Measurements from ENCODE around the gene TJP2.

TJP2 gene

GRCh38 chr9:69173891-69174615 is at the start of gene TJP2:
Gene TJP2, plus strand, starts transcription at chr9:69174277. Its CDS starts 96 bp downstream, at chr9:69174373.
- no peak for DNase-seq

- no peak for DNase-seq
These were observed 43.3 kb upstream of the TJP2 start for GRCh38 chr9:69130456-69131441.

DNA sequence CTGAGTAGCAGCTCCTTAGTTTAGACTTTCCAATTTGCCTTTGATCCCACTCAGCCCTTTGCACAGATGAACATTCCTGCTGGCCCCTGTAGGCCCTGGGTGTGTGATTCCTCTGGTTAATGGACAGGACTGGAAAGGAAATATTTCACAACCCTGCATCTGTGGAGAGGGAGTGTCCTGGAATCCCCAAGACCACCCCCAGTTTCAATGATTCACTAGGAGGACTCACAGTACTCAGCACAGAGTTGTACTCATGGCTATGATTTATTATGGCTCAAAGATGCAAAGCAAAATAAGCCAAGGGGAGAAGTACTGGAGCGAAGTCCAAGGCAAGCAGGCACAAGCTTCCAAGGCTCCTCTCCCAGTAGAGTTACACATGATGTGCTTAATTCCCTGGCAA is 42.4 kb upstream of the TJP2 start:
- DNase-seq, result no peak

DNA sequence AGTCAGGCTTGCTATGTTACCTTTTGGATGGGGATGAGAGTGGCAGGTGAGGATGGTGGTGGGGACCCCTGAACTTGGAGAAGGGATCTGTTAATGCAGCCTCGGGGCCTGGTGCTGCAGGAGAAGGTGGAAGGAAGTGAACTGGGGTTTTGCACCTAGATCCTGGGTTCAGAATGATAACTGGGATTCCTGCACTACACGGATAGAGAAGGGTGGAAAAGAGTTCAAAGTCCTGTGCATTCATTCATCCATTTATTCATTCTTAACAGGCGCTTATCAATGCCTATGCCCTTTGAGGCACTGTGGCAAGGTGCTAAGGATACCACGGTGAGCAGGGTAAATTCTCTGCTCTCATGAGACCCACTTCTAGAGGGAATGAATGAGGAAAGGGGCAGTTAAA is 41.7 kb upstream of the TJP2 start:
- no peak for DNase-seq

GRCh38 chr9:69134412-69134811 is 39.7 kb upstream of the TJP2 start:
- DNase-seq, result peak; percentile 80

DNA sequence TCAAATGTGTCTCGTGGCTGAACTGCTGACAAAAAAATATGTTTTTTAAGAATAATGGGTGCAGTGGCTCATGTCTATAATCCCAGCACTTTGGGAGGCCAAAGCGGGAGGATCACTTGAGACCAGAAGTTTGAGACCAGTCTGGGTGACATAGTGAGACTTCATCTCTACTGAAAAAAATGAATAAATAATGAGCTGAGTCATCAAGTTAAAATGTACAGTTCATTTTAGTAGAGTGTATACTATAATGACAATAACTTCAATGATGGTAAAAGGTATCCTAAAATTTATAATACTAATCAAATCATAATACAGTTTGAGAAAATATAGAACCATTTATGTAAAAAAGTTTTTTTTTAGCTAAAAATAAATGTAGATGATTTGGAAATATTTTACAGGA is 37.9 kb upstream of the TJP2 start:
- no peak for DNase-seq

GRCh38 chr9:69136779-69137178 is 37.3 kb upstream of the TJP2 start:
- DNase-seq, result no peak

- DNase-seq, result no peak
These were observed 36.8 kb upstream of the TJP2 start for GRCh38 chr9:69137311-69137710.

DNA sequence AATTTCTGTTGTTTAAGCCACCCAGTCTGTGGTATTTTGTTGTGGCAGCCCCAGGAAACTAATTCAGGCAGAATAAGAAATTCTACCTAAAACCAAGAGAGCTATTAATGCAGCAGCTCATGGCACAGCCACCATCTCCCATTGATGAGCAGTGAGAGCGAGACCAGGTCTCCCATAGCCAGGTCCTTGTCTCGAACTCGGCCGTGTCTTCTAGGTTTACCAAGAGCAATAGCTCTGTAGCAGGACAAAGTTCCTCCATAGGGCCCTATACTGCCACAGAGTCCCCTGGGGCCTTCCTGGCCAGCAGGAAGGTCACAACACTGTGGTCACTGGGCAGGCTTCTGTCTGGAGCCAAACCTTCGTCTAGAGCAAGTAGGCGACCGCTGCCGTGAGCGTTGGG is 34.5 kb upstream of the TJP2 start:
- no peak for DNase-seq

GRCh38 chr9:69140123-69140735 is 33.8 kb upstream of the TJP2 start:
- DNase-seq, result no peak

- DNase-seq, result no peak
These were observed 32.2 kb upstream of the TJP2 start for GRCh38 chr9:69141851-69142250.

- DNase-seq, result no peak
These were observed 30.8 kb upstream of the TJP2 start for GRCh38 chr9:69143291-69143690.

DNA sequence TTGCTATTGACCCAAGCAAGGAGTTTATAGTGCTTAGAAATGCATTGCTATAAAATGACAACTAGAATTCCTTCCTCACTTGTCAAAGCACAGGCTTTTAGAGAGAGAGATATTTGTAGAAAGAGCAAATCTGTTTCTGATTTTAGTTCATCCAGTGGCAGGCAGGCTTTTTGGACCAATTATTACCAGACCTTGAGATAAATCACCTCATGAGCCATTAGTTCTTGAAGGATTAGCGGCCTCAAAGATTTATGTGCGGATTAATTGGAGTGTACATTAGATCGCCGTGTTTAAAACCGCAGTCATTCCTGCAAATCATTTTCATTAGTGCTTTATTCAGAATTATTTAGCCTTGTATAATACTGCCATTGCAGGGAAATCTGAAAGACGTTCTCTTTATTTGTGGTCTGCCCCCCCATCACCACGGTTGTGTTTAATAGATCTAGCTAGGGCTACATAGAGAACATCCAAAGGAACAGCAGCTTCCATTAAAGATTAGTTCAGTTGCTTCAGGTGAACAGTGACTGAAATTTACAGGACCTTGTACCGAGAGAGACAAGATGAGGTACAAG is 28.8 kb upstream of the TJP2 start:
- no peak for DNase-seq

DNA sequence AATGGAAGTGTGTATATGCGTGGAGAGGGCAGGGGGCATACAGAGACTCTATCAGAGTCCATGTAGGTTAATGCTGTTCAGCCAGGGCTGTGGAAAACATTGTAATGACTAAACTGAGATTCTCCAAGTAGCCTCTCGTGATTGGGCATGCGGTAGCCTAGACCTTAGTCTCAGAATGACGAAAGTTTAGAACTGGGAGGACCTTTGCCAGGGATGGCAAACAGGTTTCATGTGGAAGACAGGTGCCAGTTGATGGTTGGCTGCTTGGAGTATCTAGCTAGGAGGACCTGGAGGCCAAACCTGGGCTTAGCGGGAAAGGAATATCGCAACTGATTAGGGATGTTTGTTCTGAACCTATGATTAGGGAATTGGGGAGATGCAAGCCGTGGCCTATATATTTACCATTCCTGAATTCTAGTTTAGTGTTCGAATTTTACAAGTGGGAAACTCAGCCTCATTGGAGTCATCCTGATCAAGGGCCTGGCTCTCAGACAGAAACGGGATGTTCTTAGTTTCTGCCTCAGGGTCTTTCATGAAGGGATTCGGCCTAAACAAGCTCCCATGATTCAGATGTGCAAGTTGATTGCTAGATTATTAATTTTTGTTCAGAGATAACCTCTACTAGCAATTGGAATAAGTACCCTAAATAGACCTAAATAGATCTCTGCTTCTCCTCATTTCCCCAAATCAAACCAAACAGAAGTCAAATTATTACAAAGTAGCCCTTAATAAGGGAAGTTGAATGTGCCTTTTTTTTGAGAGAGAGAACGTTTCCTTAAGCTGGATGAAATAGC is 26.8 kb upstream of the TJP2 start:
- peak; percentile 26 for DNase-seq

- peak; percentile 26 for DNase-seq
These were observed 24.7 kb upstream of the TJP2 start for GRCh38 chr9:69149321-69149807.

DNA sequence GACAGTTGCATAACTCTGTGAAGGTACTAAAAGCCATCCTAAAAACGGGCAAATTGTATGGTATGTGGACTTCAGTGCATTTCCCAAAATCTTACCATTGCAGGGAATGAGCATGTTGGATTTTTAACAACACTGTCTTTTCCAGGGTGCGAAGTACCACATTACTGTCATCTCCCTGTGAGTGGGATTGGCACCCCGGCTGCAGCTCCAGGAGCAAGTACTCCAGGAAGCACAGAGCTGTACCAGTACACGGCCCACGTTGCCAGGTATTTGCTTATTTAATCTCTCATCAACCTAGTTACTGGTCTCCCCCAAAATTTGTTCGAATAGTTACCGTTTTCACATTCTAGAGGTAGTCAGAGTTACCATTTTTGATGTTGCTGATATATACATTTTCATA is 22.6 kb upstream of the TJP2 start:
- no peak for DNase-seq

- DNase-seq, result peak; percentile 31
These were observed 20.2 kb upstream of the TJP2 start for GRCh38 chr9:69153707-69154521.

DNA sequence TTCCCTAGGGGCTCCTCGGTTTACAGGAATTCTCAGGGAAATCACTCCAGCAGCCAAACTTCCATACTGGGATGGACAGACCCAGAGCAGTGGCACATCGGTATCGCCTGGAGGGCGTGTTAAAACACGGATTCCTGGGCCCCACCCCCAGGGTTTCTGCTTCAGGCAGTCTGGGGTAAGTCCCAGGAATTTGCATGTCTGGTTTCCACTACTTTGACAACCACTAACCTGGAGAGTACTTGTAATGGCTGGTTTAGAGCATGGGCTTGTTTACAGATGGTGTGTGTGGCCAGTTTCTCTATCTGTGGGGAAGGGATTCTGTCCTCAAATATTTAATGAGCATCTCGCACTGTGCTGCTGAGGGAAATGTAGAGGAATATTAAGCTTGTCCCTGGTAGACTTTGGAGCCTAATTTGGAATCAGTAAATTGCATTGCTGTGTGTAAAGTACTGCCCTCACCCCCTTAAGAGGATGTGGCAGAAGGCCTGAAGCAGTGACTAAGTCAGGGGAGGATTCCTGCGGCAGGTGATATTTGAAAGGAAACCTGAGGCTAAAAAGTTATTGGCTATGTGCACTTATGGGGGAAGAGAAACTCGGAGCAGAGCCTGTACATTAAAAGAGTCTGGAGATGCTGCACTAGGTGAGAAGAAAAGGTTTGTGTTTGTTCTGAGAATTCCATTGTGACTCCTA is 18.6 kb upstream of the TJP2 start:
- DNase-seq, result peak; percentile 16

DNA sequence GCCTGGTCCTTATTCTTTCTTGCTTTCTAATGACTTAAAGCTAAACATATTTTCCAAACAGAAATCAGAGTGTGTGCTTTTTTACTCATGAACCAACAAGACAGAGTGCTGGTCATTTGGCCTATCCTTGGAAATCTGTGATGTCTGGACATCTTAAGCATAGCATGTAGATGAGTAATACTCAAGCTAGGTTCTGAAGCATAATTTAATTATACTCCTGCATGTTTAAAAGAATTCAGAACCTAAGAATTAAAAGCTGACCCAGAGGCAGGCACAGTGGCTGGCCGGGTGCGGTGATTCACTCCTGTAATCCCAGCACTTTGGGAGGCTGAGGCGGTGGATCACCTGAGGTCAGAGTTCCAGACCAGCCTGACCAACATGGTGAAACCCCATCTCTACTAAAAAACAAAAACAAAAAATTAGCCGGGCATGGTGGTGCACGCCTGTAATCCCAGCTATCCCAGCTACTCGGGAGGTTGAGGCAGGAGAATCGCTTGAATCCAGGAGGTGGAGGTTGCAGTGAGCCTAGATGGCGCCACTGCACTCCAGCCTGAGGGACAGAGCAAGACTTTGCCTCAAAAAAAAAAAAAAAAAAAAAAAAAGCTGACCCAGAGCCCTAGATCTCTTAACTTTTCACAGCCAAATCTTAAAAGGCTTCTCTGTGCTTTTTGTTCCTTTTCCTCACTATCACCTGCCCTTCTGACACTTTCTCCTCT is 16.2 kb upstream of the TJP2 start:
- DNase-seq, result no peak

- no peak for DNase-seq
These were observed 15.6 kb upstream of the TJP2 start for GRCh38 chr9:69158471-69158870.
